ENCODE measurements around the gene DCDC2.

GRCh38 chr6:24306936-24307335 is 50.9 kb downstream of the DCDC2 start:
- no peak for TF ChIP-seq CTCF (conservative IDR thresholded peaks at IDR 0.05)
- TF ChIP-seq EZH2 (IDR thresholded peaks at IDR 0.05; ENCODE audit: low read depth): no peak
